Stimulated activated CD8-positive, alpha-beta memory T cell treated with anti-CD3 and anti-CD28 coated beads, Interleukin-7, amount 100 ng/mL, for 1 hour (primary cell): ENCODE results near the gene PWWP2B.
"Not testable (repeated sequence)": the region's sequence is repeated elsewhere in the genome, so short reads cannot be mapped to it uniquely, and the experiment has no call there.

Source experiments
- DNase-seq, 2 donors: peaks; one replicate each; pipeline ENCODE4 v3.0.0-alpha.2; 2020; ENCODE audit warnings: low read depth in 2 of 2

PWWP2B gene

DNA sequence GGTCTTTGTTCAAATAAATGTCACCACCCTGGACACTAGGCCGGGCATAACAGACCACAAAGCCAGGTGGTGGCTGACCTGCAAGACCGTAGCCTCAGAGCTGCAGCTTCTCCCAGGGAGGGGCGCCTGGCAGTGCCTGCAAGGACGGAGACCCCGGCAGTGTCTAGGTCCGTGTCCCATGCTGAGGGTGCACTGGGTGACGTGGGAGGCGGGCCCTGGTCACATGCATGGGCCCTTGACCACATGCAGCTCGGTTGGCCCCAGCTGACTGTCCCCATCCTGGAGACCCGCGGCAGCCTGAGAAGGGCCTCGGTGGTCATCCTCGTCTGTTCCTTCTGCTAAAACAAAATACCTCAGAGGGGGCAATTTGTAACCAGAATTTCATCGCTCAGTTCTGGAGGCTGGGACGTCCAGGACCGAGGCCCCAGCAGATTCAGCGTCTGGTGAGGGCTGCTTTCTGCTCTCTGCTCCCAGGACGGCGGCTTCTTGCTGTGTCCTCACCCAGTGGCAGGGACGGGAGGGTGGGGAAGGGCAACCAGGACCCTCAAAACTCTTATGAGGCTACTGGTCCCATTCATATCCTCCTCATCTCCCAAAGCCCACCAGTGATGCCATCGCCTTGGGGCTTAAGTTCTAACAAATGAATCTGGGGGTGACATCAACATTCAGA, 36.8 kb downstream of the PWWP2B start:
- DNase-seq: no peak

GRCh38 chr10:132434405-132435005, 37.5 kb downstream of the PWWP2B start:
- no peak for DNase-seq

DNA sequence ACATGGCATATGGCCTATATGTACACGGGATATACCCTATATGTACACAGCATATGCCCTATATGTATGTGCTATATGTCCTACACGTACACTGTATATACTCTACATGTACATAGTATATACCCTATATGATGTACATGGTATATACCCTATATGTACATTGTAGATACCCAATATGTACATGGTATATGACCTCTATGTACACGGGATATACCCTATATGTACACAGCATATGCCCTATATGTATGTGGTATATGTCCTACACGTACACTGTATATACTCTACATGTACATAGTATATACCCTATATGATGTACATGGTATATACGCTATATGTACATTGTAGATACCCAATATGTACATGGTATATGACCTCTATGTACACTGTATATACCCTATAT, 38.3 kb downstream of the PWWP2B start:
- DNase-seq: not testable (repeated sequence)

- DNase-seq: not testable (repeated sequence)
These were observed 39.1 kb downstream of the PWWP2B start for GRCh38 chr10:132436096-132436495.

GRCh38 chr10:132436861-132437410, 39.9 kb downstream of the PWWP2B start:
- DNase-seq: no peak

DNA sequence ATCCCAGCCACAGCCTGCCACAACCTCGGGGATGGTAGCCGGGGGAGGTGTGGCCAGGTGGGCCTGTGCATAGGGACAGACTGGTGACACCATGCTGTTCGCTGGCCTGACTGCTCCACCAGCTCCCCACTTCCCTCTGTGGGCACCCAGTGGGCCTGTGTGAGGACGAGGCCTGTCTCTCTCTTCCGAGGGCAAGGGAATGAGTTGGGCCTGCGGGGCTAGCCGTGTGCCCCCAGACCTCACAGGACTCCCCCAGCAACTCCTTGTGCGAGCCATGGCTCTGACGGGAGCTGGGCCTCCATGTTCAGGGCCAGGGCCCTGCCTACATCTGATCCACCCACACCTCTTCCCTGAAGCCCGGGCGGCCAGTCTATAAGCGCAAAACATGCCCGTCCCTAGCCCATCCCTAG, 40.5 kb downstream of the PWWP2B start:
- DNase-seq: no peak

DNA sequence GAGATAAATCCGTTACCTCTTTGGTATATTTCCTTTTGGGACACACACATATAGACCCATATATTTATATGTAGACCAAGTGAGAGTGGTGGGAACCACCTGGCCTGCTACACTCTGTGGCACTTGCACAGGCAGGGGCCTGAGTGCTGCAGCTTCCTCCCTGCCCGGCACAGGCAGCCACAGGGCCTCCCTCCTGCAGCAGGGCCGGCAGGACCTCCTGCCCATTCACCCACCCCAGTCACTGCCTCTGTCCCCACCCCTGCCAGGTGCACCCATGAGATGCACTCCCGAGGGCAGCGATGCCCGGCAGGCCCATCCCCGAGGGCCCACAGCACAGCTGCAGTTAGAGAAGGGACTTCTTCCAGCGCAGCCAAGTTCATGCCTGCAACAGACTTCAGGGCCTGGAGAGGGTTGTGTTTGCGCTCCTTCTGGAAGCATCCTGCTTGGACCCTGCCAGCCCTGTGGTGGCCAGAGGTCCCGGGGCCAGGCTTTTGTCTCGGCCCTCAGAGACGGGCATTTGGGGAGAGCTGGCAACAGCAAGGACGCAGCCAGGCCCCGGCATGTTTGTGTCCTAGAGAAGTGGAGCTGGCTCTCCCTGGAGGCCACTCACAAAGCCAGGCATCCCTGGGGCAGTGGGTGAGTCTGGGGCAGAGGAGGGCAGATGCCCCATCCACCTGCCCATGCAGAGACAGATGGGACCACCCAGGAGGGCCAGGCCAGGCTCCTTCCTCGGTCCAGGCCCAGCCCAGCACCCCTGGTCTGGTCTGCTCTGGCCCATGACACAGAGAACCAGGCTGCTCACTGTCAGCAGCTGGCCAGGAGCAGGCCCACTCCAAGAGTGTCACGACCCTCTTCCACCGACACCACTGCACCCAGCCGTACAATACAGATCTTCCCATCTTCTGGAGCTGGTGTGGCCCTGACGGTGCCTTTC, 41.4 kb downstream of the PWWP2B start:
- DNase-seq: no peak

DNA sequence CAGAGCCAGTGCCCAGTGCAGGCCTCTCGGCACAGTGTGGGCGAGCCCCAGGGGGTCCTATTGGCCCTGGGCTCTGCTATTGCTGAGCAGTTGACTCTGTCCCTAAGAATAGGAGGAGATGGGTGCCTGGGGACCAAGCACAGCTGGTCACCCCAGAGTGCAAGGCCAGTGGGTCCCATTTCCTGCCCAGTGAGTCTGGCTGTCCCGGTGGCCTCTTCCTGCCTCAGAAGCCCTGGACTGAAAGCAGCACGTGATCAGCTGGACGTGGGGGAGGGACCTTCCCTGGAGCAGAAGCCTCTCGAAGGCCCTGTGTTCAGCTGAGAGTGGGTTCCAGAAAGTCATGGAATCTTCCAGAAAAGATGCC, 42.0 kb downstream of the PWWP2B start:
- no peak for DNase-seq

- no peak for DNase-seq
These were observed 42.6 kb downstream of the PWWP2B start for GRCh38 chr10:132439424-132440163.

DNA sequence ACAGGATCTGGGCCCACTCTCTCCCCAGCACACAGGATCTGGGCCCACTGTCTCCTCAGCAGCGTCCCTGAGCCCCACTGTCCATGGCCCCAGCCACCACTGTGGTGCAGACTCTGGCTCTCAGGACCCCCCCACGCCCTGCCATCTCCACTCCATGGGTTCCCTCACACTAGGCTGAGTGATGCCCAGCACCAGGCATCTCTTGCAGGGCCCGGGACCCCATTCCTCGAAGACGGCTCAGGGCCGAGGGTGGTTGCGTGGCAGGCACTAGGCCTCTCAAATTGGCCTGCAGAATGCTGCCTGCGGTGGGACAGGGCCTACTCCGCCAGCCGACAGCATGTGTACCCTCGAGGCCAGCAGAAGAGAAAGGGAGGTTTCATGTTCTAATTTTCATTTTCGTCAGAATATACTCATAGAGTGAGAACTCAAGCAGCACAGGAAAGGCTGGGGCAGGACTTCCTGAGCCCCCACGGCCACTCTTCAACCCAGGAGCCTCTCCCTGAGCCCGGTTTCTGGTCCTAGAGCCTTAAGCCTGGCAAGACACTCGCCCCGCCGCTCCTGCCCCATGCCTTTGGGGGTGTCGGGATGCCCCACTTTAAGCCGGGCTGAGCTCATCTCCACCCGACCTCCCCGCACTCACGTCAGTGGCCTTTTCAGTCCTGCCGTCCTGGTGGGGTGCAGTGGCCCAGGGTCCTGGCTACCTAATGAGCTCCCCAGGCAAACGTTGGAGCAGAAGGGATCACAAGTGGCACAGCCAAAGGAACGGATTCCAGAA, 44.0 kb downstream of the PWWP2B start:
- DNase-seq: no peak

GRCh38 chr10:132441818-132442524, 45.0 kb downstream of the PWWP2B start:
- DNase-seq: no peak

- no peak for DNase-seq
These were observed 45.6 kb downstream of the PWWP2B start for GRCh38 chr10:132442636-132443035.

DNA sequence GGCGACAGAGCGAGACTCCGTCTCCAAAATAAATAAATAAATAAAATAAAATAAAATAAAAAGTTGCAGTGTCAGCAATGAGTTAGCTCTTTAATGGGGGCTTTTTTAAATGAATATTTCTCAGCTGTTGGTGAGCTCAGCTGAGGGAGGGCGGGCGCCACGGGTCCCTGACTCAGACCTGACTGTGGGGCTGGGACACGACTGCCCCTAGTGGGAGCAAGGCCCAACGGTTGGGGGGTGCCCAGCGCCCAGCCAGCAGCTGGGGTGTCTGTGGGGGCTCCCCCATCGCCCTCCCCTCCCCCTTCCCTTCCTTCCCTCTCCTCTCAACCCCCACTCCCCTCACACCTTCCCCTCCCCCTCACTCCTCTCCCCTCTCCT, 46.6 kb downstream of the PWWP2B start:
- peak; percentile 38 to 49 for DNase-seq

DNA sequence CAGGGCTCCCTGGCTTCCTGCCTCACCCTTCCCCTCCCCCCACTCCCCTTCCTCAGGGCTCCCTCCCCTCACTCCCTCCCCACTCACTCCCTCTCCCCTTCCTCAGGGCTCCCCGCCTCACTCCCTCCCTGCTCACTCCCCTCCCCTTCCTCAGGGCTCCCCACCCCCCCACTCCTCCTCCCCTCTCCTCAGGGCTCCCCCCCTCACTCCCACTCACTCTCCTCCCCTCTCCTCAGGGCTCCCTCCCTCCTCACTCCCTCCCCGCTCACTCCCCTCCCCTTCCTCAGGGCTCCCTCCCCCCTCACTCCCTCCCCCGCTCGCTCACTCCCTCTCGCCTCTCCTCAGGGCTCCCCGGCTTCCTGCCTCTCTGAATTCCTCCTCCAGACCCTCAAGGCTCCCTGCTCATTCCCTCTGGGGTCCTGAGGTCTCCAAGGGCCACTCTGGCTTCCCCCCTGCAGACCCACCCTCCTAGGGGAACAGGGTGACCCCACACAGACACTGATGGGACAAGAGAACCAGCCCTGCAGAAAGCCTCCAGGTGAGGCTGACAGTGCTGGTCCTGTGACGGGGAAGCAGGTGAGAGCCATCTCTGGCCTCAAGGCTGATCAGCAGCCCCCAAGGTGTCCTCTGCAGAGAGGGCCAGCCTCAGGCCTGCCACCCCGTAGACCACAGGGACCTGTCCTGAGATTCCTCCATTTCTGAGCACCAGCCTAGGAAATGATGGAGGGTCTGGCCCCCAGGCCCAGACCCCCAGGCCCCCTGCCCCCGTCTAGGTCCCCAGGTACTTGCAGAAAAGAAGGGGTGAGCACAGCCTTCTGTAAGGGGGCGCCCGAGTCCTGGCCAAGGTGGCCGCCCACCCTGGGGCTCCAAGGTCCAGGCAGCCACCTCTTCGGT, 47.2 kb downstream of the PWWP2B start:
- no peak for DNase-seq

GRCh38 chr10:132444877-132445351, 47.9 kb downstream of the PWWP2B start:
- DNase-seq: no peak

DNA sequence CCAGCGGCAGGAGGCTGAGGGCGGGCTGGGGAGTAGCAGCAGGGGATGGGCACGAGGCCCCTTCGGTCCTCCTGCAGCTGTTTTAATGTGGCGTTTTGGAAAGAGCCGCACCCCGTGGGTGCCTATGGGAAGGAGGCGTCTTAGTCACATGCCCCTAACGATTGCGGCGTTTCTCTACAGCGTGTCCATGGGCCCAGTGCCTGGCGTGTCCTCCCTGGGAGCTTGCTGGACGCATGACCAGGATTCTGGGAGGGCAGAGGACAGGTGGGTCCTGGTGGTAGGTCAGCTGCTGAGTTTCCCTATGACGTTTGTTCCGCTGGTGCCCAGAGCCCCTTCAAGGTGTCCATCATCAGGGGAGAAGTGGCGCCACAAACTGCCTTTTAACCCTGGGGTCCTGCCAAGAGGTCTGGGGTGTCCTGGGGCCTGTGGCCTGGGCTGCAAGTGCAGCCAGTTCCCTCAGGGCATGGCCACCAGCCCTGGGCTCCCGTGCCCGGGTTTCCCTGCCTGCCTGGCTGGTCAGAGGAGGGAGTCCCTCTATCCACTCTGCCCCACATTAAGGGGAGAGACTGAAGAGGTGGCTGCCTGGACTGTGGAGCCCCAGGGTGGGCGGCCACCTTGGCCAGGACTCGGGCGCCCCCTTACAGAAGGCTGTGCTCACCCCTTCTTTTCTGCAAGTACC, 48.7 kb downstream of the PWWP2B start:
- DNase-seq: no peak

DNA sequence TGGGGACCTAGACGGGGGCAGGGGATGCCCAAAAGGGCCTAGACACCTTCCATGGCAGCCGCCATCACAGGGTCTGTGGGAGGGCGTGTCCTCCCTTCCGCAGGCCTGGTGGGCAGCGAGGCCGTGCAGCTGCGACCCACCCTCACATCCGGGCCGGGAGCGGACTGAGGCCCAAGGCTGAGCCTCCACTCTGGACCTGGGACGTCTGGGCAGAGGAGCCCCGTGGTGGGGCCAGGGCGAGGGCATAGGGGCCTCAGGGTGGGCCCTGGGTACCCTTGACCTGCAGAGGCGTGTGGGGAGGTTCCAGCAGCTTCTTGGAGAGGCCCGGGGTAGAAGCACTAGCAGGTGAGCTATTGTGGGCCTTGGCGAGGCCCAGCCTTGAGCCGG, 49.2 kb downstream of the PWWP2B start:
- DNase-seq: no peak

DNA sequence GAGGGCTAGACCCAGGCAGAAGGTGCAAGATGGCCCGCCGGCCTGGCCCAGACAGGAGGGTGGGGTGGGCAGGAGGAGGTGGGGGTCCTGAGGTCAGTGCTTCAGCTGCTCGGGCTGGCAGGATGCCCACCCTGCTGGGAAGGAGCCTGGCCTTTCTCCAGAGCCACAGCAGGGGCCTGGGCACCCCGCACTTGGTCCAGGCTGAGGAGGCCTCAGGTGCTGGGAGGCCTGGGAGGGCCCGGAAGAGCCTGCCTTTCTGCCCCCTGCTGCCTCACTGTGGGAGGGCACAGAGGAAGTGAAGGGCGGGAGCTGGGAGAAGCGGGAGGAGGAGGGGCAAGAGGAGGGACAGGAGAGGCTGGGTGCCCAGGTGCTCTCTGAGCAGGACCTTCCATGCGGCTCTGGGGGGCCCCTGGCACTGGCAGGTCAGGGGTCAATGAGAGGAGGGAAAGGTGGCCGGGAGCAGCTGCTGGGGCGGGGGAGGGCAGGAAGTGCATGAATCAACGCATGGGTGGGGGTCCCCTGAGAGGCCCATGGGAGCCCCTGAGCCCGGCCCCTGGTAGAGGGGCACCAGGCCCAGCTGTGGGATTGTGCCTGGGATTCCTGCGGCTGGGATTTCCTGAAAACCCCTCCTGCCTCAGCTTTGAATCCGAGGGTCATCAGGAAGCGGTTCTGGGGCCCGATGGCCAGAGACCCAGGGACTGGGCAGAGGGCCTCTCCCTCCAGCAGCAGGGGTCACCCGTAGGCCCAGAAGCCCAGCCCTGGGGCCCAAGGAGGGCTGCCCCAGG, 49.9 kb downstream of the PWWP2B start:
- DNase-seq: peak in 1 of 2 donors; percentile 38
